RWPE2 (cell line): ENCODE results near the gene MAP3K7CL.

Experiments used
- ATAC-seq: fragments of 200-7000 bp; cut with Tn5 transposase; 3 replicates; pipeline ENCODE4 v1.9.1; 2021; ENCODE audit warnings: low read depth
- DNase-seq: peaks from one replicate; pipeline ENCODE4 v3.0.0-alpha.2; 2020; ENCODE audit warnings: low spot score
- H3K27ac ChIP-seq: fragments of 450-650 bp; 2 replicates; pipeline ENCODE4 v1.5.1; 2017; ENCODE audit warnings: mild to moderate bottlenecking; ENCODE audit not compliant: poor library complexity, severe bottlenecking
- H3K27me3 ChIP-seq: fragments of 250-450 bp; sonication (Bioruptor Pico); 2 replicates; pipeline ENCODE4 v1.5.1; 2021; ENCODE audit warnings: mild to moderate bottlenecking, moderate library complexity; ENCODE audit not compliant: insufficient read depth, poor library complexity, severe bottlenecking
- H3K36me3 ChIP-seq: fragments of 250-450 bp; sonication (Bioruptor Pico); 2 replicates; pipeline ENCODE4 v1.5.1; 2020; ENCODE audit warnings: low read depth, mild to moderate bottlenecking, moderate library complexity
- H3K4me1 ChIP-seq: fragments of 250-450 bp; sonication (Bioruptor Pico); 2 replicates; pipeline ENCODE4 v1.5.1; 2021; ENCODE audit warnings: mild to moderate bottlenecking, moderate library complexity; ENCODE audit not compliant: insufficient read depth, poor library complexity, severe bottlenecking
- H3K4me3 ChIP-seq: fragments of 250-450 bp; sonication (Bioruptor Pico); 2 replicates; pipeline ENCODE4 v1.5.1; 2021; ENCODE audit warnings: mild to moderate bottlenecking, moderate library complexity; ENCODE audit not compliant: severe bottlenecking
- H3K9me3 ChIP-seq: fragments of 250-450 bp; sonication (Bioruptor Pico); 2 replicates; pipeline ENCODE4 v1.5.1; 2021; ENCODE audit warnings: mild to moderate bottlenecking, moderate library complexity; ENCODE audit not compliant: severe bottlenecking
- TF ChIP-seq, protein P1 (sequence below): fragments of 450-650 bp; IDR thresholded peaks from one replicate; pipeline ENCODE4 v1.5.1; 2017; ENCODE audit warnings: mild to moderate bottlenecking, moderate library complexity; ENCODE audit not compliant: poor library complexity, severe bottlenecking

The MAP3K7CL gene

DNA sequence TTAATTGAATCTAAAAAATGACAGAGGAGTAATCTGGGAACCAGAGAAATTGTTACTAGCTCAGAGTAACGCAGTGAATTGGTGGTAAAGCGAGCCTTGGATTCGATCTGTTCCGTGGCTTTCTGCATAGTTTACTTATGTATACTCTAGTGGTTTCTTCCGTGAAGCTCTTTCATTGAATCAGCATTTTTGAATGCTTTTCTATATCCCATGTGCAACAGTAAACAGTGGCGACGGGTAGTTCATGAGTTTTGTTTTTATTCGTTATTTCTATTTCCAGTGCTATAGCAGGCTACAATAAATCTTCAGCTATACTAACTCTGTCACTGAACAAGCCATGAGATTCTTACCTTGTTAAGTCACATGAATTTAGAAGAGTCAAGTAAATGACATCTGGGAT is 14.5 kb upstream of the MAP3K7CL start:
- peaks cover 11% of the 10 kb centered on the region for H3K4me1 ChIP-seq
- H3K27me3 ChIP-seq, result no peaks in the 10 kb centered on the region
- DNase-seq (no peak), ATAC-seq (no peak)
- H3K36me3 ChIP-seq, result no peaks in the 10 kb centered on the region
- TF ChIP-seq, protein P1, sequence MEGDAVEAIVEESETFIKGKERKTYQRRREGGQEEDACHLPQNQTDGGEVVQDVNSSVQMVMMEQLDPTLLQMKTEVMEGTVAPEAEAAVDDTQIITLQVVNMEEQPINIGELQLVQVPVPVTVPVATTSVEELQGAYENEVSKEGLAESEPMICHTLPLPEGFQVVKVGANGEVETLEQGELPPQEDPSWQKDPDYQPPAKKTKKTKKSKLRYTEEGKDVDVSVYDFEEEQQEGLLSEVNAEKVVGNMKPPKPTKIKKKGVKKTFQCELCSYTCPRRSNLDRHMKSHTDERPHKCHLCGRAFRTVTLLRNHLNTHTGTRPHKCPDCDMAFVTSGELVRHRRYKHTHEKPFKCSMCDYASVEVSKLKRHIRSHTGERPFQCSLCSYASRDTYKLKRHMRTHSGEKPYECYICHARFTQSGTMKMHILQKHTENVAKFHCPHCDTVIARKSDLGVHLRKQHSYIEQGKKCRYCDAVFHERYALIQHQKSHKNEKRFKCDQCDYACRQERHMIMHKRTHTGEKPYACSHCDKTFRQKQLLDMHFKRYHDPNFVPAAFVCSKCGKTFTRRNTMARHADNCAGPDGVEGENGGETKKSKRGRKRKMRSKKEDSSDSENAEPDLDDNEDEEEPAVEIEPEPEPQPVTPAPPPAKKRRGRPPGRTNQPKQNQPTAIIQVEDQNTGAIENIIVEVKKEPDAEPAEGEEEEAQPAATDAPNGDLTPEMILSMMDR, result no peak
- no peaks in the 10 kb centered on the region for H3K9me3 ChIP-seq
- H3K4me3 ChIP-seq, result no peak overlapping the region
- H3K27ac ChIP-seq, result no peak overlapping the region

DNA sequence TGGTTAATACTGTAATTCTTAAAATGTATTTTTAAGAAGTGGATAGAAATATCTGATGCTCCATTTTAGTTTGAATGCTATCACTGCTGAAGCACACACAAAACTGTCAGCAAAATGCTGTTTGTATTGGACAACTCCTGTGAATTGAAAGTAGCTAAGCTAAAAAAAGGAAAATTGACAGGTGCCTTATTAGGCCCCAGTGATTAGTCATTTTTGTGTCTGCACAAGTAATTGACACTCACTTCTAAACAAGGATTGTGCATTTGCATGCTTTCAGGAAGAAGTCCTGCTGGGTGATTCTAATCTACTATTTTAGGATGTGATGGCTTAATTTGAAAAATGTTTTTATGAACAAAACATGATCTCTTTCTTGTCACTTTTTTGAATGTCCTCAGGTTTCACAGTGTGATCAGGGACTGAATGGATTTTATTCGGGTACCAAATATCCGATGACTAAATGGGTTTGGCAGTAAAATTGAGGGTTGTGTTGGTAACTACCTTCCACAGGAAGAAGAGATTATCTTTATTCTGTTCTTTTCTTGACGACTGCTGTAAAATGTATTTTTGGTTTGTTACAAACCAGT is 13.0 kb upstream of the MAP3K7CL start:
- TF ChIP-seq, protein P1, result no peak
- DNase-seq (no peak), ATAC-seq (no peak)
- Histone ChIP-seq H3K27me3 (no peaks in the 10 kb centered on the region), H3K27ac (no peak overlapping the region), H3K4me3 (no peak overlapping the region), H3K4me1 (peaks cover 11% of the 10 kb centered on the region), H3K9me3 (no peaks in the 10 kb centered on the region), H3K36me3 (no peaks in the 10 kb centered on the region)

- H3K4me3 ChIP-seq, result no peak overlapping the region
- TF ChIP-seq, protein P1, result no peak
Measured at GRCh38 chr21:29121759-29122158, 8.7 kb upstream of the MAP3K7CL start.

DNA sequence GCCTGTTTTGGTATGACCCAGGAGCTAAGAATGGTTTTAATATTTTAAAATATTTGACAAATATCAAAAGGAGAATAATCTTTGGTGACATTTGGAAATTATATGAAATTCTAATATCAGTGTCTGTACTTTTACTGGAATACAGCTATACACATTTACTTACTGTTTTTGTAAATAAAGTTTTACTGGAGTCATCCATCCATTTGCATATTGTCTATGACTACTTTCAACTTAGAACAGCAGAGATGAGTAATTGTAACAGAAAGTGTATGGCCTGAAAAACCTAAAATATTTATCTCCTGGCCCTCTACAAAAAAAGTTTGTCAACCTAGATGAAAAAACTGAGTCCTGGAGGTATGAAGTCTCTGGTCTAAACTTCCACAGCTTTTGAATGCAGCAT is 5.8 kb upstream of the MAP3K7CL start:
- DNase-seq (no peak), ATAC-seq (no peak)
- no peaks in the 10 kb centered on the region for H3K27me3 ChIP-seq
- no peaks in the 10 kb centered on the region for H3K36me3 ChIP-seq
- TF ChIP-seq, protein P1, result no peak
- H3K4me3 ChIP-seq, result no peak overlapping the region
- no peak overlapping the region for H3K27ac ChIP-seq
- H3K4me1 ChIP-seq, result peaks cover 3% of the 10 kb centered on the region
- H3K9me3 ChIP-seq, result no peaks in the 10 kb centered on the region

More at GRCh38 chr21:29121759-29122158, 8.7 kb upstream of the MAP3K7CL start:
- Histone ChIP-seq H3K27ac (no peak overlapping the region), H3K4me1 (no peaks in the 10 kb centered on the region), H3K36me3 (no peaks in the 10 kb centered on the region), H3K9me3 (no peaks in the 10 kb centered on the region), H3K27me3 (no peaks in the 10 kb centered on the region)
- DNase-seq (no peak), ATAC-seq (no peak)

DNA sequence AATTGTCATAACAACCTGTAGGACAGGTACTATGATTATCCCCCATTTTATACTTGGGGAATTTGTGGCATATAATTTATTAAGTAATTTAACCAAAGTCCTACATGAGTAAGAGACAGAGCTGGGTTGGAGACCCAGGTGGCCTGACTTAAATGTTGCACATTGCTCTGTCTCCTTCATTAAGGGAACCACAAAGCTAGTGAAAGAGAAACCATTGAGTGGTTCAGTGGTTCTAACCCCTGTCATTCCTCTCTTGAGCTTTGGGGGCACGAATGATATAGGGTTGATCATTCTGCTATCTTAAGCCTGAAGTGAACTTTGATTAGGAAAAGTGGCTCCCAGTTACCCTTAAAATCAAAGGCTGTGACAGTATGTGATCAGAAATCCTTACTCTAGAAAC is 5.3 kb upstream of the MAP3K7CL start:
- H3K27me3 ChIP-seq, result no peaks in the 10 kb centered on the region
- no peak overlapping the region for H3K4me3 ChIP-seq
- H3K27ac ChIP-seq, result no peak overlapping the region
- H3K36me3 ChIP-seq, result no peaks in the 10 kb centered on the region
- no peaks in the 10 kb centered on the region for H3K9me3 ChIP-seq
- H3K4me1 ChIP-seq, result peaks cover 3% of the 10 kb centered on the region
- DNase-seq (no peak), ATAC-seq (no peak)
- TF ChIP-seq, protein P1, result no peak
